Measurements from ENCODE around the gene NFATC2. TPM values are rescaled to one million over a fixed set of nuclear protein-coding genes. Genes with fewer than 3 reads are reported as not detected.

Gene NFATC2
- polyA plus RNA-seq, 2 donors, result 0.75 to 0.90 TPM

GRCh38 chr20:51399006-51399890, 143.3 kb downstream of the NFATC2 start:
- WGBS, 2 donors, result 82 to 89% methylated on average over 6 of the region's 6 CpGs
- Histone ChIP-seq H3K9me3 (ENCODE audit: control insufficient read depth in 2 of 2, insufficient read depth in 1 of 2, low read depth in 1 of 2, low read length in 1 of 2) (no peaks in the 10 kb centered on the region), H3K36me3 (ENCODE audit: control insufficient read depth in 2 of 2, insufficient read depth in 2 of 2, low read length in 1 of 2) (peaks cover 0 to 2% of the 10 kb centered on the region in 2 donors), H3K4me3 (ENCODE audit: low read depth in 1 of 2, low read length in 2 of 2) (no peak overlapping the region), H3K27me3 (ENCODE audit: control insufficient read depth in 1 of 2, insufficient read depth in 2 of 2, low read length in 2 of 2) (no peaks in the 10 kb centered on the region), H3K4me1 (ENCODE audit: control insufficient read depth in 2 of 2, insufficient read depth in 2 of 2, low read length in 1 of 2) (peaks cover 1 to 2% of the 10 kb centered on the region in 2 donors), H3K27ac (ENCODE audit: low read depth in 2 of 2, low read length in 1 of 2) (peak overlapping the region in 1 of 2 donors; percentile 2)

DNA sequence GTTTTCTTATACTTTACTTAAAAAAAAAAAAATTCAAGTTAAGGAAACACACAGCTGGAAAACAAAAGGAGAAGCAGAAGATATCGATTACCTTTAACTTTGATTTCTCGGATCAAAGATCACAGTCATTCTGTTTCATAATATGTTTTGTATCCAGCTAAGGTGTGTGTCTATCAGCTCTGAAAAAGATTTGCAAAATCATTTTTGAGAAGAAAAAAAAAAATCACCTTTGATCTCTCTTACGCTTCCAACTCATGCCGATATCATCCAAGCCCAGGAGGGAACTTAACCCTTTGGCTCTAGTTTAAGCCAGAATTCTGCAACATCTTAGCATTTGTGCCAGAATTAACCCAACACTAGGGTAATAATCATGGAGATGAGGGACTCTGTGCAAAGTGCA, 144.0 kb downstream of the NFATC2 start:
- Histone ChIP-seq H3K36me3 (ENCODE audit: control insufficient read depth in 2 of 2, insufficient read depth in 2 of 2, low read length in 1 of 2) (peaks cover 0 to 2% of the 10 kb centered on the region in 2 donors), H3K9me3 (ENCODE audit: control insufficient read depth in 2 of 2, insufficient read depth in 1 of 2, low read depth in 1 of 2, low read length in 1 of 2) (no peaks in the 10 kb centered on the region), H3K27ac (ENCODE audit: low read depth in 2 of 2, low read length in 1 of 2) (no peak overlapping the region), H3K4me1 (ENCODE audit: control insufficient read depth in 2 of 2, insufficient read depth in 2 of 2, low read length in 1 of 2) (peaks cover 1 to 2% of the 10 kb centered on the region in 2 donors), H3K4me3 (ENCODE audit: low read depth in 1 of 2, low read length in 2 of 2) (no peak overlapping the region), H3K27me3 (ENCODE audit: control insufficient read depth in 1 of 2, insufficient read depth in 2 of 2, low read length in 2 of 2) (no peaks in the 10 kb centered on the region)
- WGBS, 2 donors, result 79 to 80% methylated on average over 4 of the region's 4 CpGs

GRCh38 chr20:51398083-51398482, 144.4 kb downstream of the NFATC2 start:
- no peak overlapping the region for H3K27ac ChIP-seq (ENCODE audit: low read depth in 2 of 2, low read length in 1 of 2)
- no peak overlapping the region for H3K4me3 ChIP-seq (ENCODE audit: low read depth in 1 of 2, low read length in 2 of 2)
- WGBS, 2 donors, result 89 to 93% methylated on average over 10 of the region's 10 CpGs
- H3K9me3 ChIP-seq (ENCODE audit: control insufficient read depth in 2 of 2, insufficient read depth in 1 of 2, low read depth in 1 of 2, low read length in 1 of 2), result no peaks in the 10 kb centered on the region
- H3K36me3 ChIP-seq (ENCODE audit: control insufficient read depth in 2 of 2, insufficient read depth in 2 of 2, low read length in 1 of 2), result peaks cover 0 to 2% of the 10 kb centered on the region in 2 donors
- no peaks in the 10 kb centered on the region for H3K27me3 ChIP-seq (ENCODE audit: control insufficient read depth in 1 of 2, insufficient read depth in 2 of 2, low read length in 2 of 2)
- peaks cover 1 to 2% of the 10 kb centered on the region in 2 donors for H3K4me1 ChIP-seq (ENCODE audit: control insufficient read depth in 2 of 2, insufficient read depth in 2 of 2, low read length in 1 of 2)

DNA sequence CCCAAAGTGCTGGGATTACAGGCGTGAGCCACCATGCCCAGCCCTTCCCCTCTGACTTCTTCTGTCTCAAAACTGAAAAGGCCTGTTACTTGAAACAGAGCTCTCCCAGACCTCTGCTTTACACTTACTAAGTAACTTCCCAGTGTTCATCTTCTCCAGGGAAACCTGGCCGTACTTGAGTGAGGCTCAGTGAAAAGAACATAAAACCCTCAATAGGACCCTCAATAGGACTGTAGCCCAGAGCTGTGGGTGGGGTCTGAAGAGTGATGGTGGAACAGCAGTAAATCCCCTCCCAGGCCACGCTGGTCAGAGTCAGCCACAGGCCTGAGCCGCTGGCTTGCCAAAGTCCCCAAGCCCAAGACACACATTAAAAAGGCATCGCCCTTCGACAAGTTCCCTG, 145.4 kb downstream of the NFATC2 start:
- Histone ChIP-seq H3K36me3 (ENCODE audit: control insufficient read depth in 2 of 2, insufficient read depth in 2 of 2, low read length in 1 of 2) (peaks cover 0 to 2% of the 10 kb centered on the region in 2 donors), H3K27ac (ENCODE audit: low read depth in 2 of 2, low read length in 1 of 2) (no peak overlapping the region), H3K27me3 (ENCODE audit: control insufficient read depth in 1 of 2, insufficient read depth in 2 of 2, low read length in 2 of 2) (no peaks in the 10 kb centered on the region), H3K9me3 (ENCODE audit: control insufficient read depth in 2 of 2, insufficient read depth in 1 of 2, low read depth in 1 of 2, low read length in 1 of 2) (no peaks in the 10 kb centered on the region), H3K4me3 (ENCODE audit: low read depth in 1 of 2, low read length in 2 of 2) (no peak overlapping the region), H3K4me1 (ENCODE audit: control insufficient read depth in 2 of 2, insufficient read depth in 2 of 2, low read length in 1 of 2) (peaks cover 1 to 2% of the 10 kb centered on the region in 2 donors)
- 94 to 98% methylated on average over 6 of the region's 6 CpGs for WGBS, 2 donors

DNA sequence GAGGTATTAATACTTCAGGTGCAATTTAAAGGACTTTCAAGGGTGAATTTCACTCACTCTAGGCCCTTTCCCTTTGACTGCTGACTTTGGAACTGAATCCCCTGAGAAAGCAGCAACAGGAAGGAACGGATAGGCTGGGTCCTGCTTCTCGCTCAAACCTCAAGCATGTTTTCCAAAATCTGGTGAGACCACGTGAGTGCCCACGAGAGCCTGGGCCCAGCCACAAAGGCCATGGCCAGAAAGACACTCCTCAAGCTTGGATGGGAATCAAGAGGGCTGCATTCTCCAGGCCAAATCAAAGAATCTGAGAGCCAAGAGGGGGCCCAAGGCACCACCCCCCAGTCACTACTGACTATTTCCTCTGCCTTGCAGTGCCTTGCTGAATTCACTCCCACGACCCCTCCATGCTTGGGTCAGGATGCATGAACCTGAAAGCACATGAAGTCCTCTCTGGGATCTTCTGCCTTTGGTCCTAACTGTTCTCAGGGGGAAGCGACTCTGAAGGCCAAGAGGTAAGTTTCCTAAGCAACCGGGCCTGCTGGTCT, 146.1 kb downstream of the NFATC2 start:
- peaks cover 1 to 2% of the 10 kb centered on the region in 2 donors for H3K4me1 ChIP-seq (ENCODE audit: control insufficient read depth in 2 of 2, insufficient read depth in 2 of 2, low read length in 1 of 2)
- H3K9me3 ChIP-seq (ENCODE audit: control insufficient read depth in 2 of 2, insufficient read depth in 1 of 2, low read depth in 1 of 2, low read length in 1 of 2), result no peaks in the 10 kb centered on the region
- H3K36me3 ChIP-seq (ENCODE audit: control insufficient read depth in 2 of 2, insufficient read depth in 2 of 2, low read length in 1 of 2), result peaks cover 0 to 2% of the 10 kb centered on the region in 2 donors
- 78 to 89% methylated on average over 7 of the region's 7 CpGs for WGBS, 2 donors
- no peak overlapping the region for H3K4me3 ChIP-seq (ENCODE audit: low read depth in 1 of 2, low read length in 2 of 2)
- H3K27me3 ChIP-seq (ENCODE audit: control insufficient read depth in 1 of 2, insufficient read depth in 2 of 2, low read length in 2 of 2), result no peaks in the 10 kb centered on the region
- H3K27ac ChIP-seq (ENCODE audit: low read depth in 2 of 2, low read length in 1 of 2), result no peak overlapping the region

DNA sequence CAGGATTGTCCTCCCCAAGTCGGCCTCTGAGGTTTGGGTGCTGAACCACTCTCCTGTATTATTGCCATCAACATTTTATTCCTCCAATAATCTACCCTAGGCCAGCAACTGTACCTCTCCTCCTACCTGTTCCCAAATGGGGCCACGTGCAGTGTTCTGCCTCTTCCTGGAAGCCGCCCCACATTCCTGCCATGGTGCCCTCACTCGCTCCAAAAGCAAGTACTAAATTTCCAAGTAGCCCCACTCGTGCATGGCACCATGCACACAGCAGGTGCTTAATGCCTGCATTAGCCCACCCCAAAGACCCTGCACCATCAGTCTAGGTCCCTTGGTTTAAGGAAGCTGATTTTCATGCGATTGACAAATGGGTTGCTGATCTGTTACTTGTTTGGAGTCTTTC, 147.8 kb downstream of the NFATC2 start:
- Histone ChIP-seq H3K4me1 (ENCODE audit: control insufficient read depth in 2 of 2, insufficient read depth in 2 of 2, low read length in 1 of 2) (peaks cover 1 to 2% of the 10 kb centered on the region in 2 donors), H3K27ac (ENCODE audit: low read depth in 2 of 2, low read length in 1 of 2) (no peak overlapping the region), H3K4me3 (ENCODE audit: low read depth in 1 of 2, low read length in 2 of 2) (no peak overlapping the region), H3K9me3 (ENCODE audit: control insufficient read depth in 2 of 2, insufficient read depth in 1 of 2, low read depth in 1 of 2, low read length in 1 of 2) (no peaks in the 10 kb centered on the region), H3K27me3 (ENCODE audit: control insufficient read depth in 1 of 2, insufficient read depth in 2 of 2, low read length in 2 of 2) (no peaks in the 10 kb centered on the region), H3K36me3 (ENCODE audit: control insufficient read depth in 2 of 2, insufficient read depth in 2 of 2, low read length in 1 of 2) (peaks cover 0 to 2% of the 10 kb centered on the region in 2 donors)
- WGBS, 2 donors, result 90 to 95% methylated on average over 6 of the region's 6 CpGs

- Histone ChIP-seq H3K27ac (ENCODE audit: low read depth in 2 of 2, low read length in 1 of 2) (peak overlapping the region in 1 of 2 donors; percentile 24), H3K27me3 (ENCODE audit: control insufficient read depth in 1 of 2, insufficient read depth in 2 of 2, low read length in 2 of 2) (no peaks in the 10 kb centered on the region), H3K4me3 (ENCODE audit: low read depth in 1 of 2, low read length in 2 of 2) (no peak overlapping the region), H3K4me1 (ENCODE audit: control insufficient read depth in 2 of 2, insufficient read depth in 2 of 2, low read length in 1 of 2) (peaks cover 0 to 1% of the 10 kb centered on the region in 2 donors), H3K9me3 (ENCODE audit: control insufficient read depth in 2 of 2, insufficient read depth in 1 of 2, low read depth in 1 of 2, low read length in 1 of 2) (no peaks in the 10 kb centered on the region), H3K36me3 (ENCODE audit: control insufficient read depth in 2 of 2, insufficient read depth in 2 of 2, low read length in 1 of 2) (peaks cover 0 to 2% of the 10 kb centered on the region in 2 donors)
- 51 to 53% methylated on average over 6 of the region's 6 CpGs for WGBS, 2 donors
These were observed 148.9 kb downstream of the NFATC2 start for GRCh38 chr20:51393571-51393970.

DNA sequence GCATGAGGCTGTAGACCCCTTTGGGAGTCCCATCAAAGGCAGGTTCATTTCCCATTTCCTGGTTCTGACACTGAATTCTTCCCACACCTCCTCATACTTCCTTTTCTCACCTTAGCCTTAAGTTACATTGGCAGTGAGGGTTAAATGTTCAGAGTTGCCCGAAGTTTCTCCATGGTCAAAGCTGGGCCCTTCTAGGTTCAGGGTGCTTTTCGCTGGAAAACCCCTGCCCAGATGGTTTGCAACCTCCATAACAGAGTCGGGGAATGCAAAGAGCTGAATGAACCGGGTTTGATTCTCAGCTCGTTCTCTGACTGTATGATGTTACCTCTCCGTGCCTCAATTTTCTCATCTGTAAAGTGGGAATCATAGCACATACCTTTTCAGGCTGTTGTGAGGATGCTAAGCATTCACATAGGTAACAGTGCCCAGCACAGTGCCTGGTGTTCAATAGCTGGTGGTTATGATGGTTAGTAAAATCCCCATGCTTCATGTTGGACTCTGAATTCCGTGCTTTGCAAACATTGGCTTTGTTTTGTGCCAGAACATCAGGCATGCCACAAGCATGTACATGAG, 149.8 kb downstream of the NFATC2 start:
- Histone ChIP-seq H3K4me1 (ENCODE audit: control insufficient read depth in 2 of 2, insufficient read depth in 2 of 2, low read length in 1 of 2) (peaks cover 0 to 1% of the 10 kb centered on the region in 2 donors), H3K27me3 (ENCODE audit: control insufficient read depth in 1 of 2, insufficient read depth in 2 of 2, low read length in 2 of 2) (no peaks in the 10 kb centered on the region), H3K4me3 (ENCODE audit: low read depth in 1 of 2, low read length in 2 of 2) (no peak overlapping the region), H3K36me3 (ENCODE audit: control insufficient read depth in 2 of 2, insufficient read depth in 2 of 2, low read length in 1 of 2) (peaks cover 0 to 2% of the 10 kb centered on the region in 2 donors), H3K27ac (ENCODE audit: low read depth in 2 of 2, low read length in 1 of 2) (no peak overlapping the region), H3K9me3 (ENCODE audit: control insufficient read depth in 2 of 2, insufficient read depth in 1 of 2, low read depth in 1 of 2, low read length in 1 of 2) (no peaks in the 10 kb centered on the region)
- WGBS, 2 donors, result 80 to 82% methylated on average over 7 of the region's 7 CpGs

DNA sequence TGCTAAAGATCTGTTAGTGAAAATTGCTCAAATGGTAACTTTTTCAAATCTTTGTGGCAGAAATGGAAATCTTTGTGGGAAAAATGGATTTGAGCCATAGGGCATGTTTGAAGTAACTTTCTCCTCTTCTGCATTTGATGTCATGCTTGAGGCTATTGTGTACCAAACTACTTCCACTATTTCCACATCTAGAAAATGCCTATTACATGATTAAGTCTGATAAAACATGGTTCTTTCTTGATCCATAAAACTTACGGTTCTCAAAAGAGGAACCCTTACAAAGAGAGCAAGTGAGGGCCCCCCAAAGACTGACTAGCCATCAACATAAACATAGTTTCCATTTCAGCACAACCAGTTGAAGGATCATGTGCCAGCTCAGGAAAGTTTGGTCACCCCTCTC, 150.6 kb downstream of the NFATC2 start:
- WGBS, 2 donors, result 83 to 94% methylated on average over 1 of the region's 1 CpG
- H3K4me1 ChIP-seq (ENCODE audit: control insufficient read depth in 2 of 2, insufficient read depth in 2 of 2, low read length in 1 of 2), result peaks cover 0 to 1% of the 10 kb centered on the region in 2 donors
- no peak overlapping the region for H3K27ac ChIP-seq (ENCODE audit: low read depth in 2 of 2, low read length in 1 of 2)
- no peaks in the 10 kb centered on the region for H3K27me3 ChIP-seq (ENCODE audit: control insufficient read depth in 1 of 2, insufficient read depth in 2 of 2, low read length in 2 of 2)
- H3K36me3 ChIP-seq (ENCODE audit: control insufficient read depth in 2 of 2, insufficient read depth in 2 of 2, low read length in 1 of 2), result peaks cover 0 to 2% of the 10 kb centered on the region in 2 donors
- H3K9me3 ChIP-seq (ENCODE audit: control insufficient read depth in 2 of 2, insufficient read depth in 1 of 2, low read depth in 1 of 2, low read length in 1 of 2), result no peaks in the 10 kb centered on the region
- H3K4me3 ChIP-seq (ENCODE audit: low read depth in 1 of 2, low read length in 2 of 2), result no peak overlapping the region
